A549 (cell line): ENCODE measurements around the gene ABHD6.

ENCODE experiments used
- NPAS2 ChIP-seq: fragments of 250-450 bp; sonication (Bioruptor Pico); IDR thresholded peaks from 2 replicates; pipeline ENCODE4 v1.8.0; 2022; ENCODE audit warnings: mild to moderate bottlenecking, moderate library complexity, borderline replicate concordance
- RAD21 ChIP-seq, 2 experiments: fragments of >200 bp in 1 of 2; sonication (Bioruptor Twin) in 1 of 2; formaldehyde crosslinking in 1 of 2; IDR thresholded peaks in 1 of 2; conservative IDR thresholded peaks in 1 of 2; 2 replicates in 1 of 2; 3 replicates in 1 of 2; pipeline ENCODE4 v1.6.1; 2012 to 2018; ENCODE audit warnings: inconsistent platforms in 1 of 2
- TF ChIP-seq, protein P1 (sequence below): fragments of 450-650 bp; IDR thresholded peaks from 2 replicates; pipeline ENCODE4 v1.6.1; 2014; ENCODE audit warnings: antibody characterized with exemption

- TF ChIP-seq, protein P1, sequence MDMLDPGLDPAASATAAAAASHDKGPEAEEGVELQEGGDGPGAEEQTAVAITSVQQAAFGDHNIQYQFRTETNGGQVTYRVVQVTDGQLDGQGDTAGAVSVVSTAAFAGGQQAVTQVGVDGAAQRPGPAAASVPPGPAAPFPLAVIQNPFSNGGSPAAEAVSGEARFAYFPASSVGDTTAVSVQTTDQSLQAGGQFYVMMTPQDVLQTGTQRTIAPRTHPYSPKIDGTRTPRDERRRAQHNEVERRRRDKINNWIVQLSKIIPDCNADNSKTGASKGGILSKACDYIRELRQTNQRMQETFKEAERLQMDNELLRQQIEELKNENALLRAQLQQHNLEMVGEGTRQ = no peak
- TF ChIP-seq RAD21 (conservative IDR thresholded peaks at IDR 0.05 in 1 of 2, IDR thresholded peaks at IDR 0.05 in 1 of 2) (no peak), NPAS2 (no peak)
Observed at GRCh38 chr3:58299075-58299474, 61.5 kb downstream of the ABHD6 start.
